ENCODE results near the gene HTR4. TPM values are rescaled to one million over a fixed set of nuclear protein-coding genes. Genes with fewer than 3 reads are reported as not detected.

Gene HTR4
- total RNA-seq, 3 donors from 2014 or later, result 15.0 to 18.8 (median 17.3) TPM

GRCh38 chr5:148492351-148492750, 162.0 kb downstream of the HTR4 start:
- TF ChIP-seq CTCF (IDR thresholded peaks at IDR 0.05), result no peak
- intact Hi-C loops (cut with DNase I, micrococcal nuclease), result no loop called here
- Histone ChIP-seq H3K36me3 (ENCODE audit: low read depth) (no peaks in the 10 kb centered on the region), H3K4me1 (ENCODE audit: low read depth) (no peaks in the 10 kb centered on the region), H3K9me3 (no peaks in the 10 kb centered on the region), H3K4me3 (no peak overlapping the region)
- ATAC-seq (no peak), DNase-seq (no peak)

- Histone ChIP-seq H3K36me3 (ENCODE audit: low read depth) (no peaks in the 10 kb centered on the region), H3K4me3 (no peak overlapping the region), H3K9me3 (no peaks in the 10 kb centered on the region), H3K4me1 (ENCODE audit: low read depth) (no peaks in the 10 kb centered on the region)
- ATAC-seq (no peak), DNase-seq (no peak)
- no peak for TF ChIP-seq CTCF (IDR thresholded peaks at IDR 0.05)
- intact Hi-C loops (cut with DNase I, micrococcal nuclease), result no loop called here
Observed at GRCh38 chr5:148491793-148492184, 162.5 kb downstream of the HTR4 start.

GRCh38 chr5:148491015-148491792, 163.1 kb downstream of the HTR4 start:
- Histone ChIP-seq H3K36me3 (ENCODE audit: low read depth) (no peaks in the 10 kb centered on the region), H3K4me3 (no peak overlapping the region), H3K4me1 (ENCODE audit: low read depth) (no peaks in the 10 kb centered on the region), H3K9me3 (no peaks in the 10 kb centered on the region)
- TF ChIP-seq CTCF (IDR thresholded peaks at IDR 0.05), result no peak
- DNase-seq (no peak), ATAC-seq (no peak)
- intact Hi-C loops (cut with DNase I, micrococcal nuclease), result no loop called here

GRCh38 chr5:148488757-148489156, 165.6 kb downstream of the HTR4 start:
- Histone ChIP-seq H3K36me3 (ENCODE audit: low read depth) (no peaks in the 10 kb centered on the region), H3K4me3 (no peak overlapping the region), H3K9me3 (no peaks in the 10 kb centered on the region), H3K4me1 (ENCODE audit: low read depth) (no peaks in the 10 kb centered on the region)
- DNase-seq (no peak), ATAC-seq (no peak)
- TF ChIP-seq CTCF (IDR thresholded peaks at IDR 0.05), result no peak
- intact Hi-C loops (cut with DNase I, micrococcal nuclease), result no loop called here

GRCh38 chr5:148486456-148486855, 167.9 kb downstream of the HTR4 start:
- no peaks in the 10 kb centered on the region for H3K36me3 ChIP-seq (ENCODE audit: low read depth)
- no peak overlapping the region for H3K4me3 ChIP-seq
- ATAC-seq, result no peak
- H3K4me1 ChIP-seq (ENCODE audit: low read depth), result no peaks in the 10 kb centered on the region
- intact Hi-C loops (cut with DNase I, micrococcal nuclease), result no loop called here
- H3K9me3 ChIP-seq, result no peaks in the 10 kb centered on the region
- DNase-seq, result no peak
- TF ChIP-seq CTCF (IDR thresholded peaks at IDR 0.05), result no peak
